HG02840 (cell line): Measurements from ENCODE around the gene ENTHD1.
"Not testable (repeated sequence)": the region's sequence is repeated elsewhere in the genome, so short reads cannot be mapped to it uniquely, and the experiment has no call there.

Source experiments
- ATAC-seq: cut with Tn5 transposase; IDR thresholded peaks from one replicate; pipeline ENCODE4 v1.9.1; 2021; ENCODE audit warnings: mild to moderate bottlenecking, moderate library complexity, moderate number of reproducible peaks; ENCODE audit not compliant: unreplicated experiment, low FRiP score

ENTHD1 gene

DNA sequence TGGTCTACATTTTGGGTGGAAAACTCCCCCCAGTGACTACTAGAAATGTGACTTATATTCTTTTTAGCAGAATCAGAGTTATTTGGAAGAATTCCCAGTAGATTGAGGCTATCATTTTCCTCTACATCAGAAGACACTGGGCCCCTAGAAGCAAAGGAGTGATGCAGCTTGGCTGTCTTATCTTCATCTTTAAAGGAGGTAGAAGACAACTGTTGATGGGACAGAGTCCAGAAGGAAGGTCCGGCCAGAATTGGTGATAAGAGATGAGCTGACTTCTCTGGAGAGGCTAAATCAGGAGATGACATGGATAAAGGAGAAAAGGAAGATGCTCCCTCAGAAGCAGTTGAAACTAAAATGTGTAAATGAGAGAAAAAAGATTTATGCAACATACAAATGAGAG is 149.6 kb downstream of the ENTHD1 start:
- ATAC-seq: no peak

- no peak for ATAC-seq
Measured at GRCh38 chr22:39739338-39740027, 154.1 kb downstream of the ENTHD1 start.

- ATAC-seq: no peak
Measured at GRCh38 chr22:39738746-39739145, 154.8 kb downstream of the ENTHD1 start.

GRCh38 chr22:39735776-39736175 is 157.8 kb downstream of the ENTHD1 start:
- no peak for ATAC-seq

GRCh38 chr22:39734866-39735265 is 158.7 kb downstream of the ENTHD1 start:
- ATAC-seq: no peak

DNA sequence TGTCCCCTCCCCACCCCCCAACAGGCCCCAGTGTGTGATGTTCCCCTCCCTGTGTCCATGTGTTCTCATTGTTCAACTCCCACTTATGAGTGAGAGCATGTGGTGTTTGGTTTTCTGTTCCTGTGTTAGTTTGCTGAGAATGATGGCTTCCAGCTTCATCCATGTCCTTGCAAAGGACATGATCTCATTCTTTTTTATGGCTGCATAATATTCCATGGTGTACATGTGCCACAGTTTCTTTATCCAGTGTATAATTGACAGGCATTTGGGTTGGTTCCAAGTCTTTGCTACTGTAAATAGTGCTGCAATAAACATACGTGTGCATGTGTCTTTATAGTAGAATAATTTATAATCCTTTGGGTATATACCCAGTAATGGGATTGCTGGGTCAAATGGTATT is 159.5 kb downstream of the ENTHD1 start:
- not testable (repeated sequence) for ATAC-seq

- ATAC-seq: no peak
Measured at GRCh38 chr22:39733191-39733590, 160.4 kb downstream of the ENTHD1 start.

DNA sequence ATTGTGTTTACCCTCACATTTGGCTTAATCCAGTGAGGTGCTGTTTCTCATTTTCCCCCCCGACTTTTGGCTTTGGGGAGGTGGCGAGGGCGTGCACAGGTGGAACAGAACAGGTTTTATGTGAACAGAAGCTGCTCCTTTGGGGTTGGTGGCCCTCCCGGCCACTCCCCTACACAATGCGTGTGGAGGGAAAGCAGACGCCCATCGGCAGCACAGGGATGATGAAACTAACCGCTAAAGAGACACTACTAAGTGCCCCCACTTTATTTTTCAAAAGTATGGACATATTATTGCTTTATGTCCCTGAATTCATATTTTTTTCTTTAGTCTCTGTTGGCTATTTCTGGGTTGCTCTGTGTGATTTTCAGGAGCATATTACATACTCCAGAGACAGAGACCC is 160.9 kb downstream of the ENTHD1 start:
- ATAC-seq: no peak

- ATAC-seq: no peak
Measured at GRCh38 chr22:39731881-39732555, 161.5 kb downstream of the ENTHD1 start.

DNA sequence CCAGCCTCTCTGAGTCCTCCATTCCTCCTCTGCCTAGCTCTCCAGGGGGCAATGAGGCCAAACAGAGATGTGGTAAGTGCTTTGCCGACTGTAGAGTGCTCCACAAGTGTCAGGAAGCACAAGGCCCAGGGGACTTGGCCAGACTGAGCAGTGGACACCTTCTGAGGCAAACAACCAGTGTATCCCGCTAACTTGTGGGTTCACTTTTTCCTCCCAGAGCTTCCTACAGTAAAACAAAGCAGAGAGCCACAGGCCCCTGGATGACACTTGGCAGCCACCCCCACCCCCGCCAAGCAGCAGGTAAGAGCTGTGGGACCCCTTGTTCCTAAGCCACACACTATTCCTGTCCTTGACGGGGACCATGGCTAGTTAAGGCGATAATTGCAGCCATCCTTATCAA is 162.1 kb downstream of the ENTHD1 start:
- no peak for ATAC-seq

- no peak for ATAC-seq
Measured at GRCh38 chr22:39729141-39729934, 164.2 kb downstream of the ENTHD1 start.

DNA sequence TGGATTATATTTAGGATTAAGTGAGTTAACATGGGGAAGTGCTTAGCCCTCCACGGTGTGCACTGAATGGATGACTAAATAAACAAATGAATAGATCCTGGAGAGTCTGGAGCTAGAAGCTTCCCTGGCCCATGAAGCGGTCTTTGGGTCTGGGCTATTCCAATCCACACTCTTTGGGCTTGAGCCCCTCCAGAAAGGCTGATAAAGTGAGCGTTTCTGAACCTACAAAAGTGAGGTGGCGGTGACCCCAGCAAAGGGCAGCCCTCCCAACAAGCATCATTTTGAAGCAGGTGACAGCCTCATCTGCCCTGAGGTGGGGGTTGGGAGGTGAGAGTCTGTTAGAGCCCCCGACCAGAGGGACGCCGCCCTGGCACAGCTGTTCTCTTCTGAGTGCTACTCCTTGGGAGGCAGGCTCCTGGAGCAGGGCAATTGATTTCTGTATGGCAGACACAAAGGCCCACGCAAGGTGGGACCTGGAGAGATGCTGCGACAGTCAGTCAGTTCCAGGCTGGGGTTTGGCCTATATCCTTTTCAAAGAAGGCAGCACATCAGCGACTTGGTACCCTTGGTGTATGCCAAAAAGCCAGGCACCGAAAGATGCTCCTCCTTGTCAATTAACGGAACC is 165.2 kb downstream of the ENTHD1 start:
- ATAC-seq: no peak

GRCh38 chr22:39727541-39727940 is 166.0 kb downstream of the ENTHD1 start:
- no peak for ATAC-seq

DNA sequence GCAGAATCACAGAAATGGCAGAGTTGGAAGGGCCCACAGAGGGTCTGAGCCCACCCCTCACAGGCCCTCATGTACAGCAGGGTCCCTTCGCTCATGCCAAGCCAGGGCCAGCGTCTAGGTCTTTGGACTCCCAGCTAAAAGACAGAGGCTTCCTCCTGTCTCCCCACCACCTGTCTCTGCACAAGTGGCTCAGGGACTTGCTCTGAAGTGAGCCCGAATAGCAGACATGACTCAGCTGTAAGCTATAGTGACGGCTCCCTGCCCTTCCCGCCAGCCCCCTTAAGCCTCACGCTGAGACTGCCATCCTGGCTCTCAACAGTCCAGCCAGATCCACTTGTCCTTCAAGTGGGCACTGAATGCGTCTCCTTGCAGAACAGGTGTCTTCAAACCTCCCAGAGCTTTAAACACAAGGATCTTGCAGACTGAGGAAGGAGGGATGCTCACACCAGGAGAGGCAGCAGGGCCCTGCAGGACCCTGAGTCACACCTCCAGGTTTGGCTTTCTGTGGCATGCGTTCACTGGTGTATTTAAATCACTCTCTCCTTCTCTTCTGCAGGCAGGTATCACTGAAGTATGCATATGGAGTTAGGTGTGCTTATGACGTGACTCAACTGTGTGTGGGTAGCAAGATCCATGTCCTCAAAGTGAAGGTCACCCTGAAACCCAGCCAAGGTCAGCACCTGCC is 168.1 kb downstream of the ENTHD1 start:
- no peak for ATAC-seq

DNA sequence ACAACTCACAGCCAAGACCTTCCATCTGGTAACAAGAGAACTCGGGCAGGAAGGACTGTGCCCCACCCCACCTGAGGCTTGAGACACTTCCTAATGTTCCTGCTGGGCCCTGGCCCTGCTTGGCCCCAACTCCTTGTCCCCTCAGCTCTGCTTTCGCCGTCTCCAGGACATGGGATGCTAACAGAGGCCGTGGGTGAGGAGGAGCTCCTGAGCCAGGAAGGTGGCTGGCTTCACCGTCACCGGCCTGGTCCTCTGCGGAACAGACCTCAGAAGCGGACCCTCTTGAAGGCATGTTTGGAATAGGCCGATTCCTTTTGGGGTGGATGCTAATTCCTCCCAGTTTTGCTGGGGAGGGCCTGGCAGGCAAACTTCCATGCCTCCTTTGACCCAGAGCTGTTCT is 168.7 kb downstream of the ENTHD1 start:
- no peak for ATAC-seq

GRCh38 chr22:39724390-39724789 is 169.2 kb downstream of the ENTHD1 start:
- no peak for ATAC-seq

DNA sequence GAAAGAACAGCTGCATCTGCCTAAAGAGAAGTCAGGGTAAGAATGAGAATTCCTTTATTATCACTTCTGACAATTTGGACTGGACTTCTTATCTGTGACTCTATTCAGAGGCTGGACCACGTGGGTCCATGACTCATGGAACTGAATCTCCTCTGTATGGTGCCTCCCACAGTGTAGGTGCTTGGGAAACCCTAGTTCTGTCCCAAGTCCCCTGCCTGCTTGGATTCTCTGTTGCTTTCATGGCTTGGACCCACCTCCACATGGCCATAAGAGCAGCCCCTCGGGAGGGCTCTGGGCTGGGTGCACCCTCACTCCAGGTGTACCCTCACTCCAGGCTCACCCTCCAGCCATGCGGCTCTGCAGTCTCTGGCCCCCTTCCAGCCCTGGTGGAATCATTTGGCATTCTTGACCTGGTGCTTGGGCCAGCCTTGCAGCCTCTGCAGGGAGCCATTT is 169.6 kb downstream of the ENTHD1 start:
- ATAC-seq: no peak

- ATAC-seq: no peak
Measured at GRCh38 chr22:39723463-39723862, 170.1 kb downstream of the ENTHD1 start.

GRCh38 chr22:39722501-39722900 is 171.1 kb downstream of the ENTHD1 start:
- no peak for ATAC-seq

DNA sequence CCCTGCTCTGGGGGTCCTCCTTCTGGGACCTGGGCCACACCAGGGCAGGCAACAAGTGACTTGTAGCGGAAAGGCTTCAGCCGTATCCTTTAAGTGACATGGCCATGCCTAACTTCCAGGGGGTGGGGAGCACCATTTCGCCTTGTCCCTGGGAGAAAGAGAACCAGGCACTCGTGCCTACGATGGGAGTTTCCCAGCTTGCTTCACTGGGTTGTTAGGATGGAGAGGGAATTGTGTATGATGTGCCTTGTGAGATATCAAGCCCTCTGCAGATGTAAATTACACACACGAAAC is 171.6 kb downstream of the ENTHD1 start:
- ATAC-seq: no peak
